Right lobe of liver (tissue), 6 donors: ENCODE results near the gene OTOA. TPM values are rescaled to one million over a fixed set of nuclear protein-coding genes. Genes with fewer than 3 reads are reported as not detected.
"Not testable (repeated sequence)": the region's sequence is repeated elsewhere in the genome, so short reads cannot be mapped to it uniquely, and the experiment has no call there.

Experiments
- ATAC-seq, 4 donors: fragments of 200-7000 bp; cut with Tn5 transposase; one replicate each; pipeline ENCODE4 v1.9.1; 2020; ENCODE audit warnings: mild to moderate bottlenecking in 4 of 4, moderate library complexity in 4 of 4
- DNase-seq, 3 donors: peaks; one replicate each; pipeline ENCODE4 v3.0.0-alpha.2; 2020
- H3K27ac ChIP-seq, 3 donors: fragments of 200-600 bp; one replicate each; pipeline ENCODE4 v1.8.0; 2022
- H3K27me3 ChIP-seq, 2 donors: fragments of 200-600 bp; one replicate each; pipeline ENCODE4 v1.8.0; 2022
- H3K36me3 ChIP-seq, 4 donors: fragments of 200-600 bp; sonication (generic) in 1 of 4; one replicate each; pipeline versions ENCODE4 v1.5.1 to v1.8.0; 2017 to 2022; ENCODE audit warnings: control low read depth in 1 of 4
- H3K4me1 ChIP-seq, 4 donors: fragments of 200-600 bp; sonication (generic) in 1 of 4; one replicate each; pipeline versions ENCODE4 v1.5.1 to v1.8.0; 2017 to 2022; ENCODE audit warnings: control low read depth in 1 of 4
- H3K4me3 ChIP-seq, 3 donors: fragments of 200-600 bp; one replicate each; pipeline ENCODE4 v1.8.0; 2022
- H3K9me3 ChIP-seq, 4 donors: fragments of 200-600 bp; sonication (generic) in 1 of 4; one replicate each; pipeline versions ENCODE4 v1.5.1 to v1.8.0; 2017 to 2022; ENCODE audit warnings: control low read depth in 1 of 4
- POLR2A ChIP-seq: fragments of 450-650 bp; IDR thresholded peaks from one replicate; pipeline ENCODE4 v1.6.1; 2017; ENCODE audit warnings: antibody characterized with exemption, mild to moderate bottlenecking
- WGBS: methylation state at CpG from one replicate; pipeline ENCODE4 v1.1.6; 2018; ENCODE audit warnings: low coverage, low lambda C conversion rate; ENCODE audit not compliant: insufficient coverage; ENCODE audit errors: missing lambda C conversion rate; 5-methylcytosine and 5-hydroxymethylcytosine counted together
- intact Hi-C, 2 donors: fragments of 100-400 bp; cut with DNase I; formaldehyde crosslinking; loops; one replicate each; pipeline versions ENCODE4 v1.11.2 to v1.14.1; 2022
- total RNA-seq, 6 experiments: library from RNA; depleted of rRNA in 2 of 6; stranded (reverse); fragments of >200 nt in 2 of 6; fragmentation: NEBNext Ultra II Directional in 3 of 6; extraction: Animal tissue kit (Norgen Biotek cat#: 25700) in 3 of 6; gene quantifications; one replicate each; pipeline versions ENCODE4 v1.1.0 to v1.2.4, GENCODE V29; 2016 to 2023
- TF ChIP-seq, protein P1 (sequence below), 4 donors: fragments of 200-600 bp in 3 of 4; fragments of 450-650 bp in 1 of 4; IDR thresholded peaks; one replicate each; pipeline versions ENCODE4 v1.5.1 to v1.8.0; 2016 to 2022; ENCODE audit warnings: antibody characterized with exemption in 4 of 4, mild to moderate bottlenecking in 2 of 4
- donor health status: DM: no; HTN: yes; CAD: no.
- donor health status: DM: no; HTN: no; CAD: no.
- donor health status: DM: no; HTN: no; CAD: no.
- donor health status: DM: no; HTN: yes; CAD: no.
- donor health status: DM: no; HTN: yes; CAD: no.

The OTOA gene
- total RNA-seq, 6 experiments from 2014 or later = 0.12 to 0.25 (median 0.17) TPM; not detected in 2

DNA sequence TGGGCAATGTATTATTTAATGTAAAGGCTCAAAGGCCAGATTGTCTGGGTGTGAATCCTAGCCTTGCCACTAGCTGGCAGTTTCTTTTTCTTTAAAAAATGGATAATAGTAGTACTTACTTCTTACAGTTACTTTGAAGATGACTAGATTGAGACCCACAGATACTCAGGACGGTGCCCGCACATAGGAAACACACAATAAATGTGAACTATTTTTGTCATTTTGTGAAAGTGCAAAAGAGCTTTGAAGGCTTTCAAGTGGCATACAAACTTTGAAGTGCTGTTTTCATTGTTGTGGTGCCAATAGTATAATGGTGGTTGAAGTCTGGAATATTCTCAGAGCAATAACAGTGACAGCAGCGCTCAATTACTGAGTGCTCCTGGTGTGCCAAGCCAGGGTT, 63.6 kb downstream of the OTOA start:
- WGBS = 78% methylated on average over 3 of the region's 3 CpGs
- intact Hi-C loops = no loop called here
- TF ChIP-seq, protein P1, sequence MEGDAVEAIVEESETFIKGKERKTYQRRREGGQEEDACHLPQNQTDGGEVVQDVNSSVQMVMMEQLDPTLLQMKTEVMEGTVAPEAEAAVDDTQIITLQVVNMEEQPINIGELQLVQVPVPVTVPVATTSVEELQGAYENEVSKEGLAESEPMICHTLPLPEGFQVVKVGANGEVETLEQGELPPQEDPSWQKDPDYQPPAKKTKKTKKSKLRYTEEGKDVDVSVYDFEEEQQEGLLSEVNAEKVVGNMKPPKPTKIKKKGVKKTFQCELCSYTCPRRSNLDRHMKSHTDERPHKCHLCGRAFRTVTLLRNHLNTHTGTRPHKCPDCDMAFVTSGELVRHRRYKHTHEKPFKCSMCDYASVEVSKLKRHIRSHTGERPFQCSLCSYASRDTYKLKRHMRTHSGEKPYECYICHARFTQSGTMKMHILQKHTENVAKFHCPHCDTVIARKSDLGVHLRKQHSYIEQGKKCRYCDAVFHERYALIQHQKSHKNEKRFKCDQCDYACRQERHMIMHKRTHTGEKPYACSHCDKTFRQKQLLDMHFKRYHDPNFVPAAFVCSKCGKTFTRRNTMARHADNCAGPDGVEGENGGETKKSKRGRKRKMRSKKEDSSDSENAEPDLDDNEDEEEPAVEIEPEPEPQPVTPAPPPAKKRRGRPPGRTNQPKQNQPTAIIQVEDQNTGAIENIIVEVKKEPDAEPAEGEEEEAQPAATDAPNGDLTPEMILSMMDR (IDR thresholded peaks at IDR 0.05) = no peak
- no peak for TF ChIP-seq POLR2A

DNA sequence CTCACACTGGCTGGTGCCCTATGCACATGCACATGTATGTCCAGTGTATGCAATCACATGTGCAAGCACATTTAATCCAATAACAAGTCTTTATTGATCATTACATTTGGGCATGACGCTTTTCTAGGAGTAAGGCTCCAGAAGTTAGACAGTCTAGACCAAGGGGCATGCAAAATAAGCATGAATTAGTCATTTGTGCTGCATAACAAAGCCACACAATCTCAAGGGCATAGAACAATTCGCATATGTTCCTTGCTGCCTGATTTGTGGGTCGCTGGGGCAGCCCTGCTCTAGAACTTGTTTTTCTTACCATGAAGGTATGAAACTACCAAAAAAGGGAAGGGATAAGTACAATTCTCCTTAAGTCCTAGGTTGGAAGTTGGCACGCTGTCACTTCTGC, 67.5 kb downstream of the OTOA start:
- WGBS = 68% methylated on average over 4 of the region's 4 CpGs

More for the DNA sequence above, 63.6 kb downstream of the OTOA start:
- no peaks in the 10 kb centered on the region for H3K36me3 ChIP-seq
- ATAC-seq (no peak), DNase-seq (no peak)
- H3K27me3 ChIP-seq = no peaks in the 10 kb centered on the region
- no peak overlapping the region for H3K4me3 ChIP-seq
- H3K9me3 ChIP-seq = no peaks in the 10 kb centered on the region
- no peak overlapping the region for H3K27ac ChIP-seq
- H3K4me1 ChIP-seq = no peaks in the 10 kb centered on the region

DNA sequence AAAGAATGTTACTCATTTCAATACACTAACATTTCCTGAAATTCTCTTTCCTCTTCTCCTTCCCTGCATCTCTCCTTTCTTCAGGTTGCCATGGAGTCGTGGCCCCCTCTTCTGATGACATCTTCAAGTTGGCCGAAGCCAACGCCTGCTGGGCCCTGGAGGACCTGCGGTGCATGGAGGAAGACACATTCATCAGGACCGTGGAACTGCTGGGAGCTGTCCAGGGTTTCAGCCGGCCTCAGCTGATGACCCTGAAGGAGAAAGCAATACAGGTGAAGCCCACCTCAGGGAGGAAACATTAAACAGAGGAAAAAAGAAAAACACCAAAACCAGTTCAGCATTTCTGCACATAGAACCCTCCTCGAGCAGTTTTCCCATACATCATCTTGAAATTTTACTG, 76.9 kb downstream of the OTOA start:
- H3K4me3 ChIP-seq, H3K9me3 ChIP-seq, H3K4me1 ChIP-seq, DNase-seq, H3K27me3 ChIP-seq, intact Hi-C loops, H3K36me3 ChIP-seq, H3K27ac ChIP-seq: not testable (repeated sequence)
- no CpG with 5 or more reads among the region's 7 CpGs for WGBS
- peak in 1 of 4 donors; percentile 22 for ATAC-seq

More for the DNA sequence above, 67.5 kb downstream of the OTOA start:
- ATAC-seq, H3K27ac ChIP-seq, H3K36me3 ChIP-seq, H3K9me3 ChIP-seq, H3K4me1 ChIP-seq, H3K4me3 ChIP-seq, DNase-seq, intact Hi-C loops, H3K27me3 ChIP-seq: not testable (repeated sequence)

DNA sequence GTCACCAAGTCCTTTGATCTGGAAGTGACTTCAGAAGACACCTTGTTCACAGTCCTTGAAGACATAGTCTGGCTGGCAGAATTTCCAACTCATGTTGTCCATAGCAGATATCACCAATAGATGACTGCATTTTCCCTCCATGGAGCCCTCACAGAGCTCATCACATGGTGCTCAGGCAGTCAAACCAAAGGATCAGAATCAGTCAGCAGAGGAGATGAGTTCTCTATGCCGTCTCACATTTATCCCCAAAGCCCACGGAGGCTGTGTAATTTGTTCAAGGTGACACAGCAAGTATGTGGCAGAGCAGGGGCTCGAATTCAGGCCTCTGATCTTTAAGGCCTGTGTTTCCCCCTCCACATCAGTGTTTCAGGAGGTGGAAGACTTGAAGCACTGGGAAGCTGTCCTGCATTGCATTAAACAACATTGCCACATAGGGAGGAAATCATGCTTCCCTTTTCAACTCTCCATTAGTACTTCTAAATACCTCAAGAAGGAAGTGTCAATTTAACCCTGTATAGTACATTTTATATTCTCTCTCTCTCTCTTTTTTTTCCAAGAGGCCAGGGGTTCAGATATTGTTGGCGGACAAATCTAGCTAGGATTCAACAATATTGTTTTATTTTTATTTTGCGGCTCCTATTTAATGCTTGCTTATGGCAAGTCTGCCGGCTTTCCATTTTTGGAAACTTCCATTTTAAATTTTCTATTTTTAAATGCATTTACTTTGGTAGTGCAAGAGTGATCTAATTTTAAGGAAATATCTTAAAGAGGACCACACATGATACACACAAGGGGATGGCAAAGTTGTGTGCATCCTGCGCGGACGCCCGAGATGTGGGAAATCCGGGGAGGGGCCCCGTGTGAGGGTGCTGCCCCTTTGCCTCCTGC, 92.7 kb downstream of the OTOA start:
- H3K36me3 ChIP-seq, intact Hi-C loops, DNase-seq, H3K27ac ChIP-seq, H3K9me3 ChIP-seq, H3K27me3 ChIP-seq, H3K4me3 ChIP-seq, H3K4me1 ChIP-seq: not testable (repeated sequence)
- ATAC-seq = peak in 3 of 4 donors; percentile 9 to 57 (median 48)
- WGBS = 36% methylated on average over 5 of the region's 12 CpGs

DNA sequence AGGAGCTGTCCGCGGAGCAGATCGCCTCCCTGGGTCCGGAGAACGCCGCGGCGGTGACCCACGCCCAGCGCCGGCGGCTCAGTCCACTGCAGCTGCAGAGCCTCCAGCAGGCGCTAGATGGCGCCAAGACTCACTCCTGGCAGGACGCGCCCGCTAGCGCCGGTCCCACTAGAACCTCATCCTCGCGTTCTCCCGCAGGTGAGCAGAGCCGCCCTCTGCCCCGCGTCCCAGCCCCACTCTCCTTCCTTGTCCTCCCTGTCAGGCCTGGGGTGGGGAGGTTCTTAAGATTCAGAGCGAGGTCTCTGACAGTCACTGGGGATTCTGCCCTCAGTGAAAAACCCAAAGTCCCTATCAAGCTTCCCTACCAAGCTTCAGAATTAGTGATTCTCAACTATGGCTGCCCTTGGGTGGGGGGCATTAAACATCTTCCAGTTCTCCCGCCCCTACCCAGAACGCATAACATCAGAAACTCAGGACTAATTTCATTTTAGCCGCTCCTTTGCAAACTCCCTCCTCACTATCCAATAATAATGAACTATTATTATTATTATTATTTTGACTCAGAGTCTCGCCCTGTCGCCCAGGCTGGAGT, 93.4 kb downstream of the OTOA start:
- ATAC-seq = peak; percentile 98 to 100 (median 100)
- intact Hi-C loops, H3K4me3 ChIP-seq, DNase-seq, H3K27ac ChIP-seq, H3K4me1 ChIP-seq, H3K9me3 ChIP-seq, H3K36me3 ChIP-seq, H3K27me3 ChIP-seq: not testable (repeated sequence)
- WGBS = no CpG with 5 or more reads among the region's 31 CpGs

DNA sequence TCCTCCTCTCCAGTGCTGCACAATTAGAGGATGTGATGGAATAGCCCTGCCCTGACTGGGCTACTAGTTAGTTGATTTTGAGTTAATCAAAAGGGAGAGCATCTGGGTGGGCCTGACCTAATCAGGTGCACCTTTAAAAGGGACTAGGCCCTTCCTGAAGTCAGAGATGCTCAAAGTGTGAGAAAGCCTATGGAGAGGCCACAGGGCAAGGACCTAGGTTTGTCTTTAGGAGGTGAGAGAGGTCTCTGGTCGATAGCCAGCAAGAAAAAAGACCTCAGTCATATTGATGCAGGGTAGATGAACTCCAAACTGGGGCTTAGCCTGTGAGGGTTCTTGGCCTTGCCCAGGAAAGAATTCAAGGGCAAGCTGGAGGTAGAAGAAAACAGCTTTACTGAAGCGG, 104.5 kb downstream of the OTOA start:
- intact Hi-C loops, H3K4me1 ChIP-seq, H3K36me3 ChIP-seq, ATAC-seq, DNase-seq, H3K4me3 ChIP-seq, H3K27me3 ChIP-seq, H3K27ac ChIP-seq, H3K9me3 ChIP-seq: not testable (repeated sequence)
- 71% methylated on average over 1 of the region's 2 CpGs for WGBS

DNA sequence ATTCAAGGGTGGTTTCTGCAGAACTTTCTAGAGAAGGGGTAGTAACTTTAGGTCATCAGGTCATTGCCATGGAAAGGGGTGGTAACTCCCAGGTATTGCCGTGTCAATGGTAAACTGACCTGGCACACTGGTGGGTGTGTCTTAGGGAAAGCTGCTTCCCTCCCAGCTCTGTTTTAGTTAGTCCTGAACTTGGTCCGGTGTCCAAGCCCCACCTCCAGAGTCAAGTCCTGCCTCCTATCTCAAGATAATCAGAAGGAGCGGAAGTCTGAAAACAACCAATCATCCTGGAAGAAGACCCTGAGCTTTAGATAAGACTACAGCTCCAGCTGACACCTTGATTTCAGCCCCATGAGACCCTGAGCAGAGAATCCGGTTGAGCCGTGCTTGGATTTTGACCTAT, 105.0 kb downstream of the OTOA start:
- not testable (repeated sequence) for ATAC-seq

DNA sequence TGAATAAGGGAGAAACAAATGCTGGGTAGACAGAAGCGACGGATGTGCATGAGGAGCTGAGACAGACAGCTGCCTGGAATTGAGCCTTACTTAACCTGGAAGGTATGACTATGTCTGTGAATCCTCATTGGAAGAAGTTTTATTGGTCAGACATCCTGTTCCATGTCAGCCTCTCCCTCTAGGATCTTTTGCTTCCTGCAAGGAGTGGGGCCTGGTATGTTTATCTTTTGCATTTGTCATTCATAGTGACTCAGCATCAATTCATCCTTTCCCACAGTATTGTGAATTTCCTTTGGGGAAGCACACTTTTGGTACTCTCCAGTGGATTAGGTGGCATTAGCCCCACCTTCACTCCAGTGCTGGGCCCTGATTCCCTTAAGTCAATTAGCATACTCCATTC, 105.5 kb downstream of the OTOA start:
- intact Hi-C loops, H3K27me3 ChIP-seq, DNase-seq, H3K9me3 ChIP-seq, H3K4me1 ChIP-seq, H3K4me3 ChIP-seq, H3K27ac ChIP-seq, H3K36me3 ChIP-seq: not testable (repeated sequence)
- WGBS = no CpG with 5 or more reads among the region's 2 CpGs
- ATAC-seq = peak in 1 of 4 donors; percentile 15

More for the DNA sequence above, 105.0 kb downstream of the OTOA start:
- H3K4me1 ChIP-seq, H3K4me3 ChIP-seq, H3K27ac ChIP-seq, DNase-seq, intact Hi-C loops, H3K36me3 ChIP-seq, H3K9me3 ChIP-seq, H3K27me3 ChIP-seq: not testable (repeated sequence)
- WGBS = no CpG with 5 or more reads among the region's 5 CpGs

DNA sequence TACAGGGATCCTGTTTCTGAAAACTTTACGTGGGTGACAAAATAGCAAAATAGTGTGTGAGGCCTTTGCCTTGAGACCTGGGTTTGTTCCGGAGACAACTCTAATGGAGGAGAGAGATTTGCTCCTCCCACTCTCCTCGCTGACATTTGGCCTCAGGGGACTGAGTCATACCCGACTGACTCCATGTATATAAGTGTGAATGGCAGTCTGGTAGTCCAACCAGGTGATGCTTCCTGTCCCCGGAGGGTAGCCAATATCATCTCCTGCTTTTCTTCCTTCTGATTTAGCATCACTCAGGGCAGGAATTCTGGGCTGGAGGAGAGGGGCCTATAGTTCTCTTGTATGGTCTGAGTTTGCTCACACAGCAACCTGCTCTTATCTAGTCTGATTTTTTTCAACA, 106.8 kb downstream of the OTOA start:
- H3K4me1 ChIP-seq, H3K27ac ChIP-seq, ATAC-seq, H3K27me3 ChIP-seq, H3K4me3 ChIP-seq, DNase-seq, H3K36me3 ChIP-seq, H3K9me3 ChIP-seq, intact Hi-C loops: not testable (repeated sequence)
- WGBS = no CpG with 5 or more reads among the region's 5 CpGs

DNA sequence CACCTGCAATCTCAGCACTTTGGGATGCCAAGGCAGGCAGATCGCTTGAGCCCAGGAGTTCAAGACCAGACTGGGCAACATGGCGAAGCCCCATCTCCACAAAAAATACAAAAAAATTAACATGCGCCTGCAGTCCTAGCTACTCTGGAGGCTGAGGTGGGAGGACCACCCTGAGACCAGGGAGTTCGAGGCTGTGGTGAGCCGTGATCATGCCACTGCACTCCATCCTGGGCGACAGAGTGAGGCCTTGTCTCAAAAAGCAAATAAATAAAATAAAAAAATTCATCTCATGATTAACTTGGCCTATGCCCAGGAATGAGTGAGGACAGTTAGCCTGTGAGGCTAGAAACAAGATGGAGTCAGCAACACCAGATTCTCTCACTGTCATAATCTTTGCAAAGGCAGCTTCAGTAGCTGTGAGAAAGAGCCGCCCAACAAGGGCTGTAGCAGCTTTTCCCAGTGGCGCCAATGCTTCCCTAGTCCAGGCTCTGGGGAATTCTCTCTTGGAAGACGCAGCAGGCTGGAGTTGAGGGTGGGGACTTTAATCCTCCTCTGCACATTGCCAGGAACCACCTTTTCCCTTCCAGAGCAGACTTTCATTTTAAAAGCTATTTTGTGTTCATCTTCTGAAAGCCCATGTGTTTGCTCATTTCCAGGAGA, 108.9 kb downstream of the OTOA start:
- H3K9me3 ChIP-seq, H3K27me3 ChIP-seq, H3K27ac ChIP-seq, intact Hi-C loops, ATAC-seq, H3K4me1 ChIP-seq, H3K36me3 ChIP-seq, DNase-seq, H3K4me3 ChIP-seq: not testable (repeated sequence)
- 68% methylated on average over 9 of the region's 9 CpGs for WGBS
